Activated T-cell treated with anti-CD3 and anti-CD28 coated beads, Interleukin-2, amount 50 U/mL, for 4 hours (primary cell): ENCODE data around the gene CPT1B. TPM values are rescaled to one million over a fixed set of nuclear protein-coding genes. Genes with fewer than 3 reads are reported as not detected.
"Not testable (repeated sequence)": the region's sequence is repeated elsewhere in the genome, so short reads cannot be mapped to it uniquely, and the experiment has no call there.

ENCODE experiments used
- ATAC-seq, 2 donors: fragments of 200-7000 bp; cut with Tn5 transposase; one replicate each; pipeline ENCODE4 v1.10.0; 2021
- DNase-seq: peaks from one replicate; pipeline ENCODE4 v3.0.0-alpha.2; 2020
- H3K27me3 Mint-ChIP-seq: one replicate; pipeline ENCODE4 v1.8.0; 2021; ENCODE audit warnings: low read depth, mixed read lengths
- H3K36me3 Mint-ChIP-seq: one replicate; pipeline ENCODE4 v1.8.0; 2022; ENCODE audit warnings: mixed read lengths; ENCODE audit not compliant: insufficient read depth
- H3K4me1 Mint-ChIP-seq: one replicate; pipeline ENCODE4 v1.8.0; 2021; ENCODE audit warnings: low read depth, mixed read lengths
- H3K4me3 Mint-ChIP-seq: one replicate; pipeline ENCODE4 v1.8.0; 2021; ENCODE audit warnings: mild to moderate bottlenecking, moderate library complexity, mixed read lengths
- H3K9me3 Mint-ChIP-seq: one replicate; pipeline ENCODE4 v1.8.0; 2021; ENCODE audit warnings: mixed read lengths
- total RNA-seq, 3 donors: library from RNA; stranded (reverse); gene quantifications; one replicate each; pipeline ENCODE4 v1.2.1, GENCODE V29; 2021

CPT1B gene
- total RNA-seq, 3 donors from 2014 or later, result 30.0 to 38.3 (median 32.7) TPM

GRCh38 chr22:50613291-50613981, 35.2 kb upstream of the CPT1B start:
- Mint-ChIP-seq H3K4me3 (no peak overlapping the region), H3K9me3 (no peaks in the 10 kb centered on the region), H3K36me3 (no peaks in the 10 kb centered on the region), H3K4me1 (peaks cover 5% of the 10 kb centered on the region), H3K27me3 (peaks cover 18% of the 10 kb centered on the region)
- DNase-seq (no peak), ATAC-seq (no peak)

- Mint-ChIP-seq H3K4me1 (peaks cover 5% of the 10 kb centered on the region), H3K36me3 (no peaks in the 10 kb centered on the region), H3K9me3 (no peaks in the 10 kb centered on the region), H3K4me3 (no peak overlapping the region), H3K27me3 (peaks cover 20% of the 10 kb centered on the region)
- DNase-seq, result no peak
- peak; percentile 50 to 59 for ATAC-seq
Measured at GRCh38 chr22:50612528-50613221, 34.4 kb upstream of the CPT1B start.

GRCh38 chr22:50612168-50612527, 33.9 kb upstream of the CPT1B start:
- H3K27me3 Mint-ChIP-seq, result peaks cover 25% of the 10 kb centered on the region
- peaks cover 5% of the 10 kb centered on the region for H3K4me1 Mint-ChIP-seq
- no peaks in the 10 kb centered on the region for H3K9me3 Mint-ChIP-seq
- DNase-seq, result no peak
- no peaks in the 10 kb centered on the region for H3K36me3 Mint-ChIP-seq
- ATAC-seq, result no peak
- no peak overlapping the region for H3K4me3 Mint-ChIP-seq

GRCh38 chr22:50611341-50612060, 33.3 kb upstream of the CPT1B start:
- DNase-seq (no peak), ATAC-seq (no peak)
- Mint-ChIP-seq H3K27me3 (peaks cover 30% of the 10 kb centered on the region), H3K36me3 (no peaks in the 10 kb centered on the region), H3K9me3 (no peaks in the 10 kb centered on the region), H3K4me1 (peaks cover 5% of the 10 kb centered on the region), H3K4me3 (no peak overlapping the region)

- Mint-ChIP-seq H3K27me3 (peaks cover 39% of the 10 kb centered on the region), H3K9me3 (no peaks in the 10 kb centered on the region), H3K36me3 (no peaks in the 10 kb centered on the region), H3K4me1 (peaks cover 5% of the 10 kb centered on the region), H3K4me3 (no peak overlapping the region)
- DNase-seq (no peak), ATAC-seq (no peak)
Measured at GRCh38 chr22:50610581-50610980, 32.4 kb upstream of the CPT1B start.

GRCh38 chr22:50610041-50610451, 31.8 kb upstream of the CPT1B start:
- Mint-ChIP-seq H3K4me3 (no peak overlapping the region), H3K27me3 (peaks cover 41% of the 10 kb centered on the region), H3K36me3 (no peaks in the 10 kb centered on the region), H3K4me1 (peaks cover 5% of the 10 kb centered on the region), H3K9me3 (no peaks in the 10 kb centered on the region)
- DNase-seq (no peak), ATAC-seq (no peak)

- H3K9me3 Mint-ChIP-seq, result no peaks in the 10 kb centered on the region
- no peaks in the 10 kb centered on the region for H3K36me3 Mint-ChIP-seq
- peaks cover 42% of the 10 kb centered on the region for H3K27me3 Mint-ChIP-seq
- H3K4me1 Mint-ChIP-seq, result peaks cover 5% of the 10 kb centered on the region
- ATAC-seq (no peak), DNase-seq (no peak)
- no peak overlapping the region for H3K4me3 Mint-ChIP-seq
Measured at GRCh38 chr22:50609599-50609998, 31.4 kb upstream of the CPT1B start.

- peaks cover 5% of the 10 kb centered on the region for H3K4me1 Mint-ChIP-seq
- DNase-seq (no peak), ATAC-seq (no peak)
- no peaks in the 10 kb centered on the region for H3K9me3 Mint-ChIP-seq
- H3K4me3 Mint-ChIP-seq, result no peak overlapping the region
- no peaks in the 10 kb centered on the region for H3K36me3 Mint-ChIP-seq
- H3K27me3 Mint-ChIP-seq, result peaks cover 40% of the 10 kb centered on the region
Measured at GRCh38 chr22:50608996-50609395, 30.8 kb upstream of the CPT1B start.

GRCh38 chr22:50608058-50608840, 30.0 kb upstream of the CPT1B start:
- peaks cover 40% of the 10 kb centered on the region for H3K27me3 Mint-ChIP-seq
- not testable (repeated sequence) for H3K9me3 Mint-ChIP-seq, DNase-seq, ATAC-seq, H3K36me3 Mint-ChIP-seq, H3K4me1 Mint-ChIP-seq, H3K4me3 Mint-ChIP-seq

- Mint-ChIP-seq H3K27me3 (peaks cover 44% of the 10 kb centered on the region), H3K4me1 (peaks cover 3% of the 10 kb centered on the region), H3K4me3 (no peak overlapping the region), H3K36me3 (no peaks in the 10 kb centered on the region), H3K9me3 (no peaks in the 10 kb centered on the region)
- DNase-seq, result no peak
- no peak for ATAC-seq
Measured at GRCh38 chr22:50607659-50608020, 29.4 kb upstream of the CPT1B start.

GRCh38 chr22:50606946-50607658, 28.9 kb upstream of the CPT1B start:
- DNase-seq (no peak), ATAC-seq (no peak)
- no peaks in the 10 kb centered on the region for H3K36me3 Mint-ChIP-seq
- peaks cover 2% of the 10 kb centered on the region for H3K4me1 Mint-ChIP-seq
- H3K9me3 Mint-ChIP-seq, result no peaks in the 10 kb centered on the region
- no peak overlapping the region for H3K4me3 Mint-ChIP-seq
- H3K27me3 Mint-ChIP-seq, result peaks cover 49% of the 10 kb centered on the region

GRCh38 chr22:50606165-50606945, 28.1 kb upstream of the CPT1B start:
- Mint-ChIP-seq H3K9me3 (no peaks in the 10 kb centered on the region), H3K4me1 (peaks cover 5% of the 10 kb centered on the region), H3K27me3 (peaks cover 51% of the 10 kb centered on the region), H3K4me3 (no peak overlapping the region), H3K36me3 (no peaks in the 10 kb centered on the region)
- ATAC-seq (no peak), DNase-seq (no peak)

GRCh38 chr22:50605613-50606074, 27.4 kb upstream of the CPT1B start:
- no peak for ATAC-seq
- no peak overlapping the region for H3K4me3 Mint-ChIP-seq
- H3K4me1 Mint-ChIP-seq, result peaks cover 5% of the 10 kb centered on the region
- H3K36me3 Mint-ChIP-seq, result no peaks in the 10 kb centered on the region
- H3K27me3 Mint-ChIP-seq, result peaks cover 51% of the 10 kb centered on the region
- no peaks in the 10 kb centered on the region for H3K9me3 Mint-ChIP-seq
- DNase-seq, result no peak
